Tibial nerve (tissue), 4 donors: ENCODE measurements around the gene CRYBB1.

Experiments used
- CTCF ChIP-seq, 5 experiments: fragments of 200-600 bp in 3 of 5; fragments of 450-650 bp in 2 of 5; sonication (generic) in 3 of 5; IDR thresholded peaks; one replicate each; pipeline ENCODE4 v1.5.1; 2016 to 2019; ENCODE audit warnings: antibody characterized with exemption in 5 of 5, mild to moderate bottlenecking in 3 of 5, moderate library complexity in 2 of 5
- EP300 ChIP-seq, 2 donors: sonication (generic); formaldehyde crosslinking; IDR thresholded peaks; one replicate each; pipeline ENCODE4 v1.6.1; 2017; ENCODE audit warnings: antibody characterized with exemption in 2 of 2, mild to moderate bottlenecking in 1 of 2
- POLR2A ChIP-seq, 2 donors: fragments of 450-650 bp; IDR thresholded peaks; one replicate each; pipeline ENCODE4 v1.6.1; 2017; ENCODE audit warnings: antibody characterized with exemption in 2 of 2, mild to moderate bottlenecking in 2 of 2, moderate library complexity in 2 of 2

GRCh38 chr22:26565181-26565580 is 52.6 kb downstream of the CRYBB1 start:
- TF ChIP-seq CTCF (IDR thresholded peaks at IDR 0.05): no peak
- no peak for TF ChIP-seq POLR2A (IDR thresholded peaks at IDR 0.05)
- TF ChIP-seq EP300 (IDR thresholded peaks at IDR 0.05): no peak
